CD14-positive monocyte (primary cell): ENCODE data around the gene TCF19. TPM values are rescaled to one million over a fixed set of nuclear protein-coding genes. Genes with fewer than 3 reads are reported as not detected.

Experiments used
- DNase-seq, 3 donors: peaks; one replicate each; pipeline ENCODE4 v3.0.0-alpha.2; 2011 to 2022
- H2AFZ ChIP-seq: 2 replicates; pipeline ENCODE4 v1.6.0; 2012; ENCODE audit warnings: mild to moderate bottlenecking, low read depth, low read length, inconsistent platforms; ENCODE audit not compliant: insufficient read depth, poor library complexity, severe bottlenecking
- H3K27ac ChIP-seq, 2 donors: 1 replicate in 1 of 2; 2 replicates in 1 of 2; pipeline ENCODE4 v1.5.1; 2012 to 2013; ENCODE audit warnings: low read length in 2 of 2, control low read depth in 1 of 2, inconsistent platforms in 1 of 2, low read depth in 1 of 2, mild to moderate bottlenecking in 1 of 2
- H3K27me3 ChIP-seq, 2 donors: one replicate each; pipeline versions ENCODE4 v1.6.0 to v1.6.1; 2011 to 2013; ENCODE audit warnings: low read length in 2 of 2; ENCODE audit not compliant: control insufficient read depth in 2 of 2, insufficient read depth in 2 of 2
- H3K36me3 ChIP-seq, 2 donors: replicated peaks in 1 of 2; 1 replicate in 1 of 2; 2 replicates in 1 of 2; pipeline versions ENCODE4 v1.5.1 to v1.6.1; 2012 to 2013; ENCODE audit warnings: low read length in 2 of 2, control low read depth in 1 of 2, inconsistent platforms in 1 of 2, mild to moderate bottlenecking in 1 of 2; ENCODE audit not compliant: insufficient read depth in 2 of 2, control insufficient read depth in 1 of 2
- H3K4me1 ChIP-seq, 2 donors: 1 replicate in 1 of 2; 2 replicates in 1 of 2; pipeline versions ENCODE4 v1.5.1 to v1.6.1; 2012 to 2013; ENCODE audit warnings: low read length in 2 of 2, control low read depth in 1 of 2, inconsistent platforms in 1 of 2, mild to moderate bottlenecking in 1 of 2, moderate library complexity in 1 of 2; ENCODE audit not compliant: insufficient read depth in 2 of 2, control insufficient read depth in 1 of 2
- H3K4me2 ChIP-seq: replicated peaks from 2 replicates; pipeline ENCODE3; 2012; ENCODE audit warnings: low read length, moderate library complexity, mild to moderate bottlenecking; ENCODE audit not compliant: poor library complexity, severe bottlenecking; ENCODE audit errors: extremely low read depth
- H3K4me3 ChIP-seq, 3 experiments: fragments of 200-600 bp in 1 of 3; sonication (generic) in 1 of 3; replicated peaks in 1 of 3; 1 replicate in 2 of 3; 2 replicates in 1 of 3; pipeline ENCODE4 v1.5.1; 2011 to 2013; ENCODE audit warnings: low read length in 3 of 3, mild to moderate bottlenecking in 3 of 3, control low read depth in 2 of 3, low read depth in 2 of 3, inconsistent platforms in 1 of 3, moderate library complexity in 1 of 3
- H3K79me2 ChIP-seq: 2 replicates; pipeline ENCODE4 v1.6.0; 2012; ENCODE audit warnings: mild to moderate bottlenecking, control low read depth, inconsistent platforms, low read length, moderate library complexity; ENCODE audit not compliant: insufficient read depth
- H3K9ac ChIP-seq: 2 replicates; pipeline ENCODE4 v1.6.0; 2017; ENCODE audit warnings: low read length, mild to moderate bottlenecking; ENCODE audit not compliant: insufficient read depth, poor library complexity, severe bottlenecking
- H3K9me3 ChIP-seq, 2 donors: replicated peaks in 1 of 2; 1 replicate in 1 of 2; 2 replicates in 1 of 2; pipeline versions ENCODE4 v1.5.1 to v1.6.1; 2012 to 2013; ENCODE audit warnings: low read length in 2 of 2, control low read depth in 1 of 2; ENCODE audit not compliant: control insufficient read depth in 1 of 2, insufficient read depth in 1 of 2
- H4K20me1 ChIP-seq: 2 replicates; pipeline ENCODE4 v1.6.0; 2012; ENCODE audit warnings: mild to moderate bottlenecking, low read length, control low read depth, moderate library complexity; ENCODE audit not compliant: insufficient read depth
- H3K27ac Mint-ChIP-seq, 7 donors: one replicate each; pipeline ENCODE4 v1.8.0; 2020; ENCODE audit warnings: mild to moderate bottlenecking in 7 of 7, mixed read lengths in 7 of 7, moderate library complexity in 6 of 7, inconsistent platforms in 2 of 7
- H3K27me3 Mint-ChIP-seq, 3 donors: one replicate each; pipeline ENCODE4 v1.8.0; 2021 to 2022; ENCODE audit warnings: low read depth in 3 of 3, mild to moderate bottlenecking in 3 of 3, mixed read lengths in 3 of 3, moderate library complexity in 3 of 3, inconsistent platforms in 1 of 3
- H3K36me3 Mint-ChIP-seq, 2 donors: one replicate each; pipeline ENCODE4 v1.8.0; 2020; ENCODE audit warnings: mixed read lengths in 2 of 2, inconsistent platforms in 1 of 2, mild to moderate bottlenecking in 1 of 2
- H3K4me1 Mint-ChIP-seq: one replicate; pipeline ENCODE4 v1.8.0; 2020; ENCODE audit warnings: mild to moderate bottlenecking, mixed read lengths
- H3K4me3 Mint-ChIP-seq, 2 donors: one replicate each; pipeline ENCODE4 v1.8.0; 2020; ENCODE audit warnings: mild to moderate bottlenecking in 2 of 2, mixed read lengths in 2 of 2, moderate library complexity in 1 of 2
- H3K9me3 Mint-ChIP-seq, 7 donors: one replicate each; pipeline ENCODE4 v1.8.0; 2020 to 2022; ENCODE audit warnings: mixed read lengths in 7 of 7, mild to moderate bottlenecking in 6 of 7, moderate library complexity in 6 of 7, inconsistent platforms in 2 of 7
- CTCF ChIP-seq: fragments of 200-600 bp; IDR thresholded peaks from one replicate; pipeline ENCODE4 v1.8.0; 2022; ENCODE audit warnings: antibody characterized with exemption, mild to moderate bottlenecking
- whole genome bisulfite sequencing: methylation state at CpG from one replicate; pipeline ENCODE4 v1.1.5; 2013; ENCODE audit warnings: missing lambda C conversion rate; ENCODE audit not compliant: insufficient coverage; 5-methylcytosine and 5-hydroxymethylcytosine counted together
- intact Hi-C, 2 donors: fragments of 100-400 bp; cut with micrococcal nuclease; formaldehyde crosslinking; loops; one replicate each; pipeline versions ENCODE4 v1.15.0 to v1.15.1; 2023
- polyA plus RNA-seq, 3 donors: library from polyadenylated mRNA; depleted of rRNA in 1 of 3; unstranded in 2 of 3; stranded (reverse) in 1 of 3; fragments of 300-500 nt in 2 of 3; fragments of >200 nt in 1 of 3; fragmentation: Illumina TruSeq in 2 of 3; gene quantifications; 1 replicate in 2 of 3; 2 replicates in 1 of 3; pipeline ENCODE4 v1.2.3, GENCODE V29; 2012 to 2021

TCF19 gene
- polyA plus RNA-seq, 3 donors = 0.75 to 1.1 (median 0.80) TPM

- WGBS = 91% methylated on average over 12 of the region's 13 CpGs
- H3K4me2 ChIP-seq = no peak overlapping the region
Measured at GRCh38 chr6:31111712-31112111, 46.7 kb upstream of the TCF19 start.

DNA sequence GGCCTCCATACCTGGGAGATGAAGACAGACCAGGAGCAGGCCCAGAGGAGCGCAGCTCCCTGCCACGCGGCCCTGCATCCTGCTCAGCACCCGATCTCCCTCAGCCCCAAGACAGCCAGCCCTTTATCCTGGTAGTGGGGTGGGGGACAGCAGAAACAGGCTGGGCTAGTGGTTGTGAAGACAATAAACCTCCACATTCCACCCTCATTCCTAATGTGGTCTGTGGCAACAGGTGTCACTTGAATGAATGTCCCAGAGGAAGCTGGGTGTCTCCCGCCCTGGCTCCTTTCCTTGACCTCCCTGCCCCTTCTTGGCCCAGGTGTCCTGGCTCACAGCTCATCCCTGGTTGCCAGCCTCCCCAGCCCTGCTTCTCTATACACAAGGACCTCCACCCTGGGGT, 45.9 kb upstream of the TCF19 start, which contains the start of gene C6orf15:
Gene C6orf15, minus strand, starts transcription at position 98 of the 400 bp plus-strand sequence. Its CDS starts 20 bp downstream, at position 78.
- DNase-seq = no peak
- no peaks in the 10 kb centered on the region for H3K36me3 Mint-ChIP-seq
- no peak for TF ChIP-seq CTCF
- no peak within 1 kb of the TSS for H3K4me3 Mint-ChIP-seq
- H3K27me3 ChIP-seq = peaks cover 0 to 3% of the 10 kb centered on the region in 2 donors
- intact Hi-C loops = no loop called here
- peaks cover 39% of the 10 kb centered on the region for H3K4me1 Mint-ChIP-seq
- no peak within 1 kb of the TSS for H2AFZ ChIP-seq
- H3K4me1 ChIP-seq = peaks cover 16 to 32% of the 10 kb centered on the region in 2 donors
- H3K4me2 ChIP-seq = no peak within 1 kb of the TSS
- no peak within 1 kb of the TSS for H3K4me3 ChIP-seq
- WGBS = 100% methylated on average over 1 of the region's 5 CpGs
- no peak within 1 kb of the TSS for H3K27ac ChIP-seq
- peaks cover 0 to 2% (median 0%) of the 10 kb centered on the region in 7 donors for H3K9me3 Mint-ChIP-seq
- H3K36me3 ChIP-seq = no peaks in the 10 kb centered on the region
- H3K27ac Mint-ChIP-seq = peak within 1 kb of the TSS in 3 of 7 donors; percentile 25 to 66 (median 31)
- H3K79me2 ChIP-seq = no peaks in the 10 kb centered on the region
- H4K20me1 ChIP-seq = no peaks in the 10 kb centered on the region
- H3K9me3 ChIP-seq = no peaks in the 10 kb centered on the region
- no peak within 1 kb of the TSS for H3K9ac ChIP-seq
- peaks cover 12 to 15% (median 14%) of the 10 kb centered on the region in 3 donors for H3K27me3 Mint-ChIP-seq

More at GRCh38 chr6:31111712-31112111, 46.7 kb upstream of the TCF19 start:
- H3K27me3 ChIP-seq = peaks cover 0 to 3% of the 10 kb centered on the region in 2 donors
- H3K27ac ChIP-seq = no peak overlapping the region
- no peaks in the 10 kb centered on the region for H3K9me3 ChIP-seq
- H3K4me3 Mint-ChIP-seq = no peak overlapping the region
- peak overlapping the region in 1 of 7 donors; percentile 66 for H3K27ac Mint-ChIP-seq
- no peak for DNase-seq
- H3K4me1 Mint-ChIP-seq = peaks cover 41% of the 10 kb centered on the region
- no peaks in the 10 kb centered on the region for H3K36me3 Mint-ChIP-seq
- H3K79me2 ChIP-seq = no peaks in the 10 kb centered on the region
- H3K9me3 Mint-ChIP-seq = peaks cover 0 to 2% (median 0%) of the 10 kb centered on the region in 7 donors
- intact Hi-C loops = no loop called here
- H3K4me3 ChIP-seq = no peak overlapping the region
- H3K27me3 Mint-ChIP-seq = peaks cover 12 to 14% (median 13%) of the 10 kb centered on the region in 3 donors
- peaks cover 16 to 32% of the 10 kb centered on the region in 2 donors for H3K4me1 ChIP-seq
- H4K20me1 ChIP-seq = no peaks in the 10 kb centered on the region
- no peak overlapping the region for H3K9ac ChIP-seq
- no peak for TF ChIP-seq CTCF
- no peaks in the 10 kb centered on the region for H3K36me3 ChIP-seq
- H2AFZ ChIP-seq = no peak overlapping the region
